Thoracic aorta (tissue), 2 donors: ENCODE data around the gene IL4R. TPM values are rescaled to one million over a fixed set of nuclear protein-coding genes. Genes with fewer than 3 reads are reported as not detected.
"Not testable (repeated sequence)": the region's sequence is repeated elsewhere in the genome, so short reads cannot be mapped to it uniquely, and the experiment has no call there.

ENCODE experiments used
- ATAC-seq: fragments of 150-250 bp; one replicate; pipeline ENCODE4 v1.8.0; 2017; ENCODE audit warnings: low read depth; ENCODE audit not compliant: insufficient number of reproducible peaks, low FRiP score
- DNase-seq: peaks from one replicate; pipeline ENCODE4 v3.0.0-alpha.2; 2020; ENCODE audit warnings: low spot score
- H3K27ac ChIP-seq, 2 donors: fragments of 200-600 bp; sonication (generic); 1 replicate in 1 of 2; 2 replicates in 1 of 2; pipeline ENCODE4 v1.5.1; 2016; ENCODE audit warnings: mild to moderate bottlenecking in 2 of 2, moderate library complexity in 2 of 2
- H3K27me3 ChIP-seq: fragments of 200-600 bp; sonication (generic); replicated peaks from 2 replicates; pipeline ENCODE4 v1.6.0; 2016; ENCODE audit warnings: mild to moderate bottlenecking; ENCODE audit not compliant: insufficient read depth
- H3K36me3 ChIP-seq: fragments of 200-600 bp; sonication (generic); one replicate; pipeline ENCODE4 v1.5.1; 2016
- H3K4me1 ChIP-seq, 2 donors: fragments of 200-600 bp; sonication (generic); 1 replicate in 1 of 2; 2 replicates in 1 of 2; pipeline versions ENCODE4 v1.5.1 to v1.6.0; 2016; ENCODE audit warnings: low read depth in 2 of 2, mild to moderate bottlenecking in 1 of 2; ENCODE audit not compliant: control insufficient read depth in 1 of 2
- H3K4me3 ChIP-seq: fragments of 200-600 bp; sonication (generic); 2 replicates; pipeline ENCODE4 v1.5.1; 2016; ENCODE audit warnings: mild to moderate bottlenecking
- H3K9me3 ChIP-seq: fragments of 200-600 bp; sonication (generic); 2 replicates; pipeline ENCODE4 v1.5.1; 2016
- total RNA-seq, 2 donors: library from RNA; depleted of rRNA; stranded (reverse); fragments of >200 nt; gene quantifications; one replicate each; pipeline versions ENCODE4 v1.1.0 to v1.2.3, GENCODE V29; 2016
- TF ChIP-seq, protein P1 (sequence below): fragments of 200-600 bp; sonication (generic); IDR thresholded peaks from one replicate; pipeline ENCODE4 v1.5.1; 2019; ENCODE audit warnings: antibody characterized with exemption

Gene IL4R
- total RNA-seq, 2 donors from 2014 or later, result 46.2 to 148 TPM

DNA sequence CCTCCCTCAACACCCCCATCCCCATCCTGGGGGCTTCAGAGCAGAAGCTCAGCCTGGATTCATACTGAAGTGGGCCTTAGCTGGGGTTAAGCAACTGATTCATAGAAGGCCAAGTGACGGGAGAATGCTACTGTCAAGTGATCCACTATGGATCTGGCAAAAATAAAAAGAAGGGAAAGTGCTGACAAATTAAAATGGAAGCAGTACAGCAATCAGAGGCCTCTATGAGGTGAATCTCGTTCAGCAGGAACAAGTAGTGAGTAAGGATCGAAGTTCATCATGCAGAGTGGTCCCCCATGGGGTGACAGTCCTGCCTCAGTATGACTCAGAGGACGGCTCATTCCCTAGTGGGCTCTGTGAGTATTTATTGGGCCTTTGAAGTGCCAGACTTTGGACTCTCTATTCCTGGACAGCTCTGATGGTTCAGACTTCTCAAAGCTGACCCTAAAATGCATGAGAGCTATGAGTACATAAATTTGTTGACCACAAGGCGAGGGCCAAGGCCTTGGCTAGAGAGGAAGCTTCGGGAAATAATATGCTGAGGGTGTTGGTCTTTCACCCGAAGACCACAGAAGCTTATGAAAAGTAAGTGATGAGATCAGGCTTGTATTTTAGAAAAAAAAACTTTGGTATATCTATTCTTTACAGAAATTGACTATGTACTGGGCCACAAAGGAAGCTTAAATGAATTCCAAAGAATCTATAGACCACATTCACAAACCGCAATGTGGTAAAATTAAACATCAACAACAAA, 39.9 kb upstream of the IL4R start:
- no peaks in the 10 kb centered on the region for H3K27me3 ChIP-seq
- no peak overlapping the region for H3K4me3 ChIP-seq
- no peaks in the 10 kb centered on the region for H3K36me3 ChIP-seq
- no peak overlapping the region for H3K27ac ChIP-seq
- no peak for DNase-seq
- ATAC-seq, result no peak
- TF ChIP-seq, protein P1, sequence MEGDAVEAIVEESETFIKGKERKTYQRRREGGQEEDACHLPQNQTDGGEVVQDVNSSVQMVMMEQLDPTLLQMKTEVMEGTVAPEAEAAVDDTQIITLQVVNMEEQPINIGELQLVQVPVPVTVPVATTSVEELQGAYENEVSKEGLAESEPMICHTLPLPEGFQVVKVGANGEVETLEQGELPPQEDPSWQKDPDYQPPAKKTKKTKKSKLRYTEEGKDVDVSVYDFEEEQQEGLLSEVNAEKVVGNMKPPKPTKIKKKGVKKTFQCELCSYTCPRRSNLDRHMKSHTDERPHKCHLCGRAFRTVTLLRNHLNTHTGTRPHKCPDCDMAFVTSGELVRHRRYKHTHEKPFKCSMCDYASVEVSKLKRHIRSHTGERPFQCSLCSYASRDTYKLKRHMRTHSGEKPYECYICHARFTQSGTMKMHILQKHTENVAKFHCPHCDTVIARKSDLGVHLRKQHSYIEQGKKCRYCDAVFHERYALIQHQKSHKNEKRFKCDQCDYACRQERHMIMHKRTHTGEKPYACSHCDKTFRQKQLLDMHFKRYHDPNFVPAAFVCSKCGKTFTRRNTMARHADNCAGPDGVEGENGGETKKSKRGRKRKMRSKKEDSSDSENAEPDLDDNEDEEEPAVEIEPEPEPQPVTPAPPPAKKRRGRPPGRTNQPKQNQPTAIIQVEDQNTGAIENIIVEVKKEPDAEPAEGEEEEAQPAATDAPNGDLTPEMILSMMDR, result no peak
- H3K4me1 ChIP-seq, result peaks cover 0 to 11% of the 10 kb centered on the region in 2 donors
- no peaks in the 10 kb centered on the region for H3K9me3 ChIP-seq

DNA sequence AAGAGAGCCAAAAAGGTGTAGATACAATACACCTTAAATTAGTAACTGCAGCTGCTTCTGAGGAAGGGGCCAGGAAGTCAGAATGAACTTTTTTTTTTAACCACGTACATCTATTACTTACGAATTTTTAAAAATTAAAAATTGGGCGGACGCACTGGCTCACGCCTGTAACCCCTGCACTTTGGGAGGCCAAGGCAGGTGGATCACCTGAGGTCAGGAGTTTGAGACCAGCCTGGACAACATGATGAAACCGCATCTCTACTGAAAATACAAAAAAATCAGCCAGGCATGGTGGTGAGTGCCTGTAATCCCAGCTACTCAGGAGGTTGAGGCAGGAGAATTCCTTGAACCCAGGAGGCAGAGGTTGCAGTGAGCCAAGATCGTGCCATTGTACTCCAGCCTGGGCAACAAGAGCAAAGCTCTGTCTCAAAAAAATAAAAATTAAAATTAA, 39.3 kb upstream of the IL4R start:
- not testable (repeated sequence) for H3K4me3 ChIP-seq, H3K9me3 ChIP-seq, DNase-seq, ATAC-seq, H3K27ac ChIP-seq, H3K27me3 ChIP-seq, H3K36me3 ChIP-seq, H3K4me1 ChIP-seq

DNA sequence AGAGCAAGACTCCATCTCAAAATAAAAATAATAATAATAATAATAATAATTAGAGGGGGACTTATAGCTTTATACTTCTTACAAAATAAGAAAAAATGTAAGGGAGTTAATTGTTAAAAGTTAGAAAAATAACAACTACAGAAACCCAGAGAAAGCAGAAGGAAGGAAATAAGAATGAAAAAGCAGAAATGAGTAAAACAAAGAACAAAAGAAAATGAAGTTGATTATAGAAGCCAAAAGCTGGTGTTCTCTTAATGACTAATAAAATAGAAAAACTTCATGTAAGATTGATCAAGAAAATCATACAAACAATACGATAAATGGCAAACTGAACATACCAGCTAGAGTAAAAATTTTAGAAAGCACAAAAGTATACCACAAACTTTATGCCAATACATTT, 38.4 kb upstream of the IL4R start:
- no peaks in the 10 kb centered on the region for H3K9me3 ChIP-seq
- no peak for ATAC-seq
- TF ChIP-seq, protein P1, result no peak

DNA sequence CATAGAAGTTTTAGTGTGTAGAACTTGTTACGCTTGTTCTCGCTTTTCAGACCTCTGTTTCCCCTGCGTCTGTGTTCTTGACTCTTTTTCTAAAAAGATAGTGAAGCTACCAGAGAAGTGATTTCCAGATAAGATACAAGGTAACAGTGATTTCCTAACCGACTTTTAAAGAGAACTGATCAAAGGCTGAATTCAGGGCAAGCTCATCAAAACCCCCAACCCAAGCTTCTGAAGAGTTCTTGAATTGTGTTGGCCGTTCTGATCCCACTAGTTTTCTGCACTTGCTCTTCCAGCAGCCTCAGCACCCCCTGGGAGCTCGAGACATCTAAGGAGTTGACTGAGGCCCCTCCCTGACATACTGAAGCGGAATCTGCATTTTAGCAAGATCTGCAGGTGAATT, 32.5 kb upstream of the IL4R start:
- H3K27me3 ChIP-seq, result no peaks in the 10 kb centered on the region

More for the DNA sequence above, 38.4 kb upstream of the IL4R start:
- no peak for DNase-seq
- Histone ChIP-seq H3K36me3 (no peaks in the 10 kb centered on the region), H3K27ac (no peak overlapping the region), H3K27me3 (no peaks in the 10 kb centered on the region), H3K4me3 (no peak overlapping the region), H3K4me1 (no peaks in the 10 kb centered on the region)

DNA sequence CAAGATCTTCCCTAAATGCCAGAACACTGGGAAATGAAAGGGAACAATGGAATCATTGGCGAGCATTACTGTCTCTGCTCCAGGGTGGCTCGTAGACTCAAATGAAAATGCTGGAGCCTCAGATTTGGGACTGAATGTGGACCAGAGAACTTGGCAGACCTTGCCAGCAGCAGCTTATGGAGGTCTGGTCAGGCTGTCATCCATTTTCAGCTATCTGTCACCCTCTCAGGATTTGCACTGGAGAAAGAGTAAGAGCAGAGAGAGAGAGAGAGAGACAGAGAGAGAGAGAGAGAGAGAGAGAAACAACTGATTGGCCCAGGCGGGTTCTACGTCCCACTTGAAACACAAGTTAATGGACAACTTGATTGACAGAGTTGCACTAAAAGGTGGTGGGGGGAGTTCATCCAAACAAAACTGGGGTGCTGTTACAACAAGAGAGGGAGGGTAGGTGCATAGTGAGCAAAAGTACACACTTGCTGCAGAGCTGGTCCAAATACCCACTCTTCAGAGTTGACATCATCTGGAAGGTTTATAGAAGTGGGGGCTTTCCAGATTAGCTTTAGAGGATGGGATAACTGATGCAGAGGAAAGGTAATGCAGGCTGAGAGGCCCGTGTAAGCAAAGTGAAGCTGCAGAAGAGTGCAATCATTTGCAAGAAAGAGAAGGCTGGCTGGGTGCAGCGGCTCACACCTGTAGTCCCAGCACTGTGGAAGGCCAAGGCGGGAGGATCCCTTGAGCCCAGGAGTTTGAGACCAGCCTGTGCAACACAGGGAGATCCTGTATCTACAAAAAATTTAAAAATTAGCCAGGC, 28.7 kb upstream of the IL4R start:
- no peaks in the 10 kb centered on the region for H3K9me3 ChIP-seq
- H3K27ac ChIP-seq, result no peak overlapping the region
- DNase-seq (no peak), ATAC-seq (no peak)
- no peaks in the 10 kb centered on the region for H3K27me3 ChIP-seq
- H3K4me1 ChIP-seq, result peaks cover 4 to 13% of the 10 kb centered on the region in 2 donors
- TF ChIP-seq, protein P1, result no peak
- H3K4me3 ChIP-seq, result no peak overlapping the region
- no peaks in the 10 kb centered on the region for H3K36me3 ChIP-seq

More for the DNA sequence above, 32.5 kb upstream of the IL4R start:
- ATAC-seq (no peak), DNase-seq (no peak)
- peaks cover 3 to 4% of the 10 kb centered on the region in 2 donors for H3K4me1 ChIP-seq
- H3K4me3 ChIP-seq, result no peak overlapping the region
- TF ChIP-seq, protein P1, result no peak
- H3K36me3 ChIP-seq, result no peaks in the 10 kb centered on the region
- no peaks in the 10 kb centered on the region for H3K9me3 ChIP-seq
- no peak overlapping the region for H3K27ac ChIP-seq
